Skin epidermis (tissue), 12 donors: Measurements from ENCODE around the gene IL6R.

Experiments used
- H3K27ac ChIP-seq, 21 experiments: fragments of 200-600 bp; sonication (generic) in 11 of 21; one replicate each; pipeline ENCODE4 v1.5.0; 2020; ENCODE audit warnings: mild to moderate bottlenecking in 3 of 21, inconsistent platforms in 2 of 21, moderate library complexity in 2 of 21
- H3K4me3 ChIP-seq, 7 experiments: fragments of 200-600 bp; sonication (generic) in 2 of 7; one replicate each; pipeline ENCODE4 v1.5.0; 2020; ENCODE audit warnings: inconsistent platforms in 2 of 7, mild to moderate bottlenecking in 2 of 7, moderate library complexity in 1 of 7

Gene IL6R

GRCh38 chr1:154405747-154406571 lies 816 bp downstream of the IL6R start:
- H3K27ac ChIP-seq: peak overlapping the region; percentile 87 to 100 (median 96)
- H3K4me3 ChIP-seq: peak overlapping the region; percentile 44 to 83 (median 64)

DNA sequence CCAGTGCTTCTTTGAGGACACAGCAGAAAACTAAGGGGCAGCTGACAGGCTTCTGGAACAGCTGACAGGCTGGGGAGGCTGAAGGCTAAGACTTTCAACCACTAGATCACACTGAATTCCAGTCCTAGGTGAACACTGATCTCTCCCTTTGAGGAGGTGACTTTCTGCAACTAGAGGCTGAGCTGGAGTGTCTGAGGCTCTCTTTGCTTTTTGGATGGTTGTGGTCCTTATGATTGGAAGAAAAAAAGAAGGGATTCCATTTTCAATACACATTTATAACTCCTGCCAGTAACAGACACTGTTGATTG lies 1.4 kb downstream of the IL6R start:
- peak overlapping the region; percentile 44 to 83 (median 64) for H3K4me3 ChIP-seq
- H3K27ac ChIP-seq: peak overlapping the region; percentile 2 to 100 (median 96)

DNA sequence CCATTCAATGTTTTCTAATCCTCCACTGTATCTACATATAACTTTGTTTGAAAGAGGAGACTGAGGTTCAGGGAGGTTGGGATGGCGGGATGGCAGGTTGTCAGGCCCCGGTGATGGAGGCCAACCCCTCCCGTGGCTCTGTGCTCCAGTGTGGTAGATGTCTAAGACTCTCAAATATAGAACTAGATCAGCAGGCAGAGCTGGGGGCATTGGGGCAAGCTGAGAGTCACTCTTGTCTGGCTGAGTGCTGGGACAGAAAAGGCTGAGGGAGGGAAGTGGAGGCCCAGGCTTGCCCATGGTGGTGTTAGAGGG lies 1.7 kb downstream of the IL6R start:
- Histone ChIP-seq H3K27ac (peak overlapping the region in 20 of 21 experiments; percentile 87 to 100 (median 96)), H3K4me3 (peak overlapping the region; percentile 44 to 83 (median 64))

GRCh38 chr1:154407198-154408091 lies 2.3 kb downstream of the IL6R start:
- Histone ChIP-seq H3K27ac (peak overlapping the region in 20 of 21 experiments; percentile 87 to 100 (median 96)), H3K4me3 (peak overlapping the region; percentile 44 to 83 (median 64))

DNA sequence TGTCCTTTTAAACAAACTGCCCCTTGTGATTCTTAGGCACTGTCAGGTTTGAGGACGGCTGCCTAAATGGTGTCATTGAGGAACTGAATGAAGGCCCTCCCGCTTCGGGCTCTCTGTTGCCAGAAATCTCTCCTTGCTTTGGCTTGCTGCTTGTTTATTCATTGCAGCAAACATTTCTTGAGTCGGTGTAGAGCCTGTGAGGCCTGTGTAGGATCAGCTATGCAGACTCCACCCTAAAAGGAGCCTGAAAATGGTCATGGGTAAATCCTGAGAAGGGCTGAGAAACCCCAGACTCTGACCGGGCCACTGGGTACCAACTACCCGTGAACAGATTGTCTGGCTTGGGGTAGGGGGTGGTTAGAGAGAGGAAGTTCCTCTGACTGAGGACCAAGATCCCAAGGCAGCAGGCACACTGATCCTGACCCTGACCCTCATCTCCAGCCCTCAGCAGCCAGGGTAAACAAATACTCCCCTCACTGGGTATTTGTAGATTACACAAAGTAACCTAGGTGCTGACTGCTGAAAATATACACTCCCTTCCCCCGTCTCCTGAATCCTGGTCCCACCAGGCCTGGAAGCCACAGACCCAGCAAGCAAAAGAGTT lies 3.1 kb downstream of the IL6R start:
- peak overlapping the region in 6 of 7 experiments; percentile 44 to 83 (median 64) for H3K4me3 ChIP-seq
- H3K27ac ChIP-seq: peak overlapping the region in 20 of 21 experiments; percentile 87 to 100 (median 96)

DNA sequence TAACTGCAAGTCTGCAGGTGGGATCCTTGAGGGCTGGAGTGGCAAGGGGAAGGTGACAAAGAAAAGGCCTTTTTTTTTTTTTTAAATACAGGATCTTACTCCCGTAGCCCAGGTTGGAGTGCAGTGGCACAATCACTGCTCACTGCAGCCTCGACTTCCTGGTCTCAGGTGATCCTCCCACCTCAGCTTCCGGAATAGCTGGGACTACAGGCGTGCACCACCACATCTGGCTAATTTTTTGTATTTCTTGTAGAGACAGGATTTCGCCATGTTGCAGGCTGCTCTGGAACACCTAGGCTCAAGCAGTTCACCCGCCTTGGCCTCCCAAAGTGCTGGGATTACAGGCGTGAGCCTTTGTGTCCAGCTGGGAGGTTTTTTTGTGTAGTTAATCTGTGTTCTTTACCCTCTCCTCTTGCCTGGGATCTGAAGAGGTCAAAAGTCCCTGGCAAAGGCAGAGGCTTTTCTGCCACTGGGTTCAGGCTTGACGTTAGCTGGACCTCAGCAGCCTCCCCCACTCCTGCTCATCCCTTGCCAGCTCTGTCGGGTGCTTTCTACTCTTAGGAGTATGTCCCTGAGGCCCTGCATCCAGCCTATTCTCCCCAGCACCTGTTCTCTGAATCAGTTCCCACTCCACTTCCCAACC lies 5.2 kb downstream of the IL6R start:
- peak overlapping the region in 7 of 21 experiments; percentile 5 to 99 (median 97) for H3K27ac ChIP-seq
- H3K4me3 ChIP-seq: no peak overlapping the region

DNA sequence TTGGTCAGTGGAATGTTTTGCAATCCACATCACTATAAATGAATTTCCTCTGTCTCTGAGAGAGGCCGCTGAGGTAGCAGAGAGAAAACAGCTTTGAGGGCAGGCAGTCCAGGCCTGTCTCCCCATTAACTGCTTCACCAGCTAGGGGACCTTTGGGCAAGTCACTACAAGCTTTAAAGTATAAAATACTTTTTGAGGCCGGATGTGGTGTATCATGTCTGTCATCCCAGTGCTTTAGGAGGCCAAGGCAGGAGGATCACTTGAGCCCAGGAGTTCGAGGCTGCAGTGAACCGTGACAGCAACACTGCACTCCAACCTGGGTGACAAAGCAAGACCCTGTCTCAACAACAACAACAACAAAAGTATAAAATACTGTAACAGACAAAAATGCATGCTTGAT lies 6.4 kb downstream of the IL6R start:
- H3K27ac ChIP-seq: peak overlapping the region in 3 of 21 experiments; percentile 97 to 99 (median 99)
- H3K4me3 ChIP-seq: no peak overlapping the region

DNA sequence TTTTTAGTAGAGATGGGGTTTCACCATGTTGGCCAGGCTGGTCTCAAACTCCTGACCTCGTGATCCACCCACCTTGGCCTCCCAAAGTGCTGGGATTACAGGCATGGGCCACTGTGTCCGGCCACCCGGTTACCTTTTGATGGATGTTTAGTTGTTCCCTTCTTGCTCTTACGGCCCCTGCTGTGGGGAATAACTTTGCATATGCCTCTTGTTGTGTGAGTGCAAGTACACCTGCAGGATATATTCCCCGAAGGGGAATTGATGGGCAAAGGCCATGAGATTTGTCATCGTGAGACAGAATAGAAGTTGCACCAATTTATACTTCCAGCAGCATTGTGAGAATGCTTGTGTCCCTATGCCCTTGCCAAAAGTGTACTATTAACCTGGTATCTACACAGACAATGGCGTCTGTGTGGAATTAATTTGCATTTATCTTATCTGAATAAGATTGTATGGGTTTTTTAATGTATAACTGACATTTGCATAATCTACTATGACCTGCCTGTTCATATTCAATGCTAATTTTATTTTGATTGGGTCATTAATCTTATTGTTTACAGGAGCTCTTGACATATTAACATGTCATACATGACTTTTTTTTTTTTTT lies 8.1 kb downstream of the IL6R start:
- Histone ChIP-seq H3K4me3 (no peak overlapping the region), H3K27ac (no peak overlapping the region)

DNA sequence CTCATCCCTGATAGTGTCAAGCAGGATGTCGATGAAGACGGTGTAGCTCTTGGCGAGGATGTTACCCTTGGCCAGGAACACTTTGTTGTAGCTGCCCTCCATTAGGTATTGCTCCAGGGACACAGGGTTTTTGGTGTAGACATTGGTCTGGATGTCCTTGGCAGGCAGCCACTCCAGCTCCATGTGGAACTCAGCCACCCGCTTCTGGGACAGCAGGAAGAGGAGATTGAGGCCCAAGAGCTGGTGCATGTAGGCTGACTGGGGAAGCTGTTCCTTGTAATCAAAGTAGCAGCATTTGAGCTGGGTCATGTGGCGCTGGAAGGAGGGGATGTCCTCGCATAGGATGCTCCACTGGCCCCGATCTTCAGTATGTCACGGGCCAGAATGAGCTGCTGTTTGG lies 9.5 kb downstream of the IL6R start:
- Histone ChIP-seq H3K4me3 (no peak overlapping the region), H3K27ac (peak overlapping the region in 2 of 21 experiments; percentile 1 to 29)

DNA sequence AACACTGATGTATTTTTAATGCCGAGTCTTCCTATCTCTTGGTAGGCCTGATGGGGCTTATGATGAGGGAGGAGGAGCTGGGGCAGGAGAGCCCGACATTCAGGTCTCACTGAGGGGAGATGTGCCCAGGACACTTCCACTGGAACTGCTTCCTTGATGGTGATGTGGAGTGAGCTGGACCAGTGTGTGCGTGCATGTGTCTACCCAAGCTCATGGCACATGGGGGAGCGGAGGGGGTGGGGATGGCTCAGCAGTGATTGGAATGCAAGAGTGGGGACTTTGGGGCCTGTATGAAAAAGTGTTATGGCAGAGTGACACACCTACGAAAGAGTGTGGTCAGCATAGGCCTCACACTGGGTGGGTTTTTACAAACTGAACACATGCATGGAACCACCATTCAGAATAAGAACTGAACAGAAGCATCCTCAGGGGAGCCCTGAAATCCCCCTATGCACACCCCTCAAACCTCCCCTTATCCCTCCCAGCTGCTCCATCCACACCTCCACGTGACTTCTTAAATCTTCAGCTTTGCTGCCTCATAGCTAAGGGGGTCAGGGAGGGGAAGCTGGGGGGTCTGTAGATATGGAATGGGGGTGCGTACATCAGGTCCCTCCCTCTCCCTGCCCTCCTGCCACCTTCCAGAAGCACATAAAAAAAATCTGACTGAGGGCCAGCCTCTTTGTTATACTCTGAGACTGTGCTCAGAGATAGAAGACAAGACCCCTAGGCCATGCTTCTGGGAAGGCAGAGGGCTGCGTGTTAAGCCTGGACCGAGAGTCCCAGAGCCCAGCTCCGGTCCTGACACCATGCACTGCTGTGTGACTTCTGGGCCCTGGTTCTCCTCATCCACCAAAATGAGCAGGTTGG lies 11.6 kb downstream of the IL6R start:
- Histone ChIP-seq H3K27ac (peak overlapping the region in 4 of 21 experiments; percentile 15 to 36 (median 34)), H3K4me3 (no peak overlapping the region)

GRCh38 chr1:154417338-154417608 lies 12.1 kb downstream of the IL6R start:
- H3K27ac ChIP-seq: peak overlapping the region in 5 of 21 experiments; percentile 11 to 36 (median 33)

GRCh38 chr1:154418062-154418921 lies 13.1 kb downstream of the IL6R start:
- Histone ChIP-seq H3K27ac (peak overlapping the region in 20 of 21 experiments; percentile 46 to 97 (median 87)), H3K4me3 (no peak overlapping the region)

More at GRCh38 chr1:154417338-154417608, 12.1 kb downstream of the IL6R start:
- no peak overlapping the region for H3K4me3 ChIP-seq

DNA sequence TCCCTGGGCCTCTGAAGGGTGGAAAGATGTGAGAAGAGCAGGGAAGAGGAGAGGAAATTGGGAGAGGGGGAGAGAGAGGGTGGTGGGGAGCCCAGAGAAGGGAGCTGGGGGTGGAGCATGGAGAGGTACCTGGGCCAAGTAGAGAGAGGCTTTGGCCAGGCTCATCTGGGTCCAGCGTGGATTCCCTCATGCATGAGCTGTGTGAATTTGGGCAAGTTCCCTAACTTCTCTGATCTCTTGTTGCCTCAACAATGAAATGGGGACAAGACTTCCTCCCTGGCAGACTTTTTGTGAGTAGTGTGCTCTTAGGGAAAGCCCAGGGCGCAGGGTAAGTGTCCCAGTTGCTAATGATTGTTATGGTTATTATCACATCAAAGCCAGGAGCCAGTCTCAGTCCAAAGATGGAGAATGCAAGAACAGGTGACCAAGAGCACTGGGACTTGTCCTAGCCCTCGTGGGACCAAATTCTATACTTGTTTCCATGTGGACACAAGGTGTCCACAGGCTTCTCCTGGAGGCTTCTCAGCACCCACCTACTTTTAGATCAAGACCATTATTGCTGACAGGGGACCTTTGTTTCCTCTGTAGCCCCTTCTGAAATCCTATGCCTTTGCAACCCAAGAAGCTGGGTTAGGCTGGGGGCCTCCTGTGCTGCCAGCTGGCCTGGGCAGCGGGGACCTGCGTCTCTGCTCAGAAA lies 13.9 kb downstream of the IL6R start:
- H3K4me3 ChIP-seq: no peak overlapping the region
- peak overlapping the region in 20 of 21 experiments; percentile 46 to 97 (median 87) for H3K27ac ChIP-seq

- Histone ChIP-seq H3K4me3 (peak overlapping the region in 3 of 7 experiments; percentile 4 to 9 (median 5)), H3K27ac (peak overlapping the region; percentile 34 to 97 (median 87))
These were observed 14.8 kb downstream of the IL6R start for GRCh38 chr1:154419620-154420571.

DNA sequence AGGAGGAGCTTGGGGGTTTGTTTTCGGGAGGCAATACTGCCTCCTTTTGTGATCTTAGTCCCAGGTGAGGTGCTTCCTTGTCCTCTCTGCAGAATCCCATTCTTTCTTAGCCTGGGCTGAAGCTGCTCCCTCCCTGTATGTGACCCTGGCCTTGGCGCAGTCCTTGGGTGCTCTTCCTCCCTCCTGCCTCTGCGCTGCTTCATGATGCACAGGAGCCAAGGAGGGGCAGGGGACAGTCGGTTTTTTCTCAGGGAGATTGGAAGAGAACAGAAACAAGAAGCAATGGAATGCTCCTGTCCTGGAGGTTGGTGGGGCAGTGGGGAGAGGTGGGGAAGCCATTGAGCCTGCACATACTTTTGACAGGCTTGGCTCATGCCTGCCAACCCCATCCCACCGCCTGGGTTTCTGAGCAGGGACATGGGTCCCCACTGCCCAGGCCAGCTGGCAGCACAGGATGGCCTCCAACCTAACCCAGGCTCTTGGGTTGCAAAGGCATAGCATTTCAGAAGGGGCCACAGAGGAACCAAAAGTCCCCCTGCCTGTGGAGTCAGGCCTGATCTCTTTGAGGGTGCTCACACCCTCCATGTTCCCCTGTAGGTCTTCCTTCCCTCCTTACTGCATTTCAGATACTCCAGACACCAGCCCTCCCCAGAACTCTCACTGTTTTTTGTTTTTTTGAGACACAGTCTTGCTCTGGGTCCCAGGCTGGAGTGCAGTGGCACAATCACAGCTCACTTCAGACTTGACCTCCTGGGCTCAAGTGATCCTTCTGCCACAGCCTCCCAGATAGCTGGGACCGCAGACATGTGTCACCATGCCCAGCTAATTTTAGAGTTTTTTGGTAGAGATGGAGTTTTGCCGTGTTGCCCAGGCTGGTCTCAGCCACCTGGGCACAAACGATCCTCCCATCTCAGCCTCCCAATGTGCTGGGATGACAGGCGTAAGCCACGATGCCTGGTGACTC lies 16.1 kb downstream of the IL6R start:
- Histone ChIP-seq H3K4me3 (no peak overlapping the region), H3K27ac (peak overlapping the region in 17 of 21 experiments; percentile 18 to 97 (median 86))
